HEK293 (cell line): ENCODE data around the gene SKIC8.
A peak's percentile ranks its signal among the peaks of the same experiment; 100 is the strongest.

Experiments used
- CTCF ChIA-PET: fragments of 350-600 bp; formaldehyde crosslinking; extraction: SDS; loops from one replicate; lab custom pipeline; 2021; ENCODE audit warnings: antibody characterized with exemption; lab: Yijun Ruan, JAX
- POLR2A ChIA-PET: fragments of 300-600 bp; formaldehyde crosslinking; extraction: SDS; loops from one replicate; lab custom pipeline; 2020; ENCODE audit warnings: antibody characterized with exemption, inconsistent platforms; lab: Yijun Ruan, JAX
- H3K27ac ChIP-seq: fragments of 200-500 bp; sonication (Bioruptor generic); 2 replicates; pipeline ENCODE4 v1.5.1; 2014; ENCODE audit warnings: low read depth, low read length, control low read depth, inconsistent platforms; ENCODE audit errors: extremely low read depth
- H3K36me3 ChIP-seq, 2 experiments: fragments of 200-500 bp in 1 of 2; sonication (Bioruptor generic) in 1 of 2; 1 replicate in 1 of 2; 2 replicates in 1 of 2; pipeline ENCODE4 v1.5.1; 2014 to 2017; ENCODE audit warnings: inconsistent platforms in 2 of 2, low read length in 2 of 2; ENCODE audit not compliant: control insufficient read depth in 2 of 2, insufficient read depth in 1 of 2
- H3K4me1 ChIP-seq: fragments of 200-500 bp; sonication (Bioruptor generic); 2 replicates; pipeline ENCODE4 v1.5.1; 2014; ENCODE audit warnings: mild to moderate bottlenecking, low read length, inconsistent platforms; ENCODE audit not compliant: control insufficient read depth, insufficient read depth
- H3K4me3 ChIP-seq: 2 replicates; pipeline ENCODE4 v1.5.1; 2011; ENCODE audit warnings: low read depth, mild to moderate bottlenecking, control low read depth, low read length, moderate library complexity
- H3K9me3 ChIP-seq: fragments of 200-500 bp; sonication (Bioruptor generic); 2 replicates; pipeline ENCODE4 v1.5.1; 2014; ENCODE audit warnings: low read depth, low read length, inconsistent platforms; ENCODE audit not compliant: control insufficient read depth, insufficient read depth
- HOXD13 ChIP-seq: sonication (generic); formaldehyde crosslinking; IDR thresholded peaks from 2 replicates; pipeline ENCODE4 v1.8.0; 2022; ENCODE audit warnings: missing genetic modification reagents, borderline replicate concordance
- KLF16 ChIP-seq: fragments of 450-650 bp; formaldehyde crosslinking; IDR thresholded peaks from 2 replicates; pipeline ENCODE4 v1.5.1; 2017; ENCODE audit warnings: missing biosample characterization, missing genetic modification characterization
- SETDB1 ChIP-seq: IDR thresholded peaks from one replicate; pipeline ENCODE4 v1.6.1; 2017; ENCODE audit warnings: mild to moderate bottlenecking, low read length, moderate library complexity, mixed read lengths; ENCODE audit not compliant: insufficient read length
- ZBTB11 ChIP-seq: fragments of 450-650 bp; formaldehyde crosslinking; conservative IDR thresholded peaks from 2 replicates; pipeline ENCODE4 v1.5.1; 2016; ENCODE audit warnings: low read depth, missing biosample characterization, missing genetic modification characterization
- ZFP3 ChIP-seq: fragments of 450-650 bp; formaldehyde crosslinking; IDR thresholded peaks from 2 replicates; pipeline ENCODE4 v1.5.1; 2016; ENCODE audit warnings: low read depth, missing biosample characterization, missing genetic modification characterization
- ZNF114 ChIP-seq: fragments of 450-650 bp; formaldehyde crosslinking; IDR thresholded peaks from 2 replicates; pipeline ENCODE4 v1.5.0; 2017; ENCODE audit warnings: missing biosample characterization, missing genetic modification characterization
- ZNF140 ChIP-seq: fragments of 450-650 bp; formaldehyde crosslinking; IDR thresholded peaks from 2 replicates; pipeline ENCODE4 v1.5.1; 2016; ENCODE audit warnings: missing biosample characterization, missing genetic modification characterization
- ZNF16 ChIP-seq: fragments of 450-650 bp; formaldehyde crosslinking; IDR thresholded peaks from 2 replicates; pipeline ENCODE4 v1.5.1; 2016; ENCODE audit warnings: low read depth, missing biosample characterization, missing genetic modification characterization
- ZNF2 ChIP-seq: fragments of 450-650 bp; formaldehyde crosslinking; IDR thresholded peaks from 2 replicates; pipeline ENCODE4 v1.5.1; 2016; ENCODE audit warnings: missing biosample characterization, missing genetic modification characterization
- ZNF24 ChIP-seq: fragments of 450-650 bp; formaldehyde crosslinking; IDR thresholded peaks from 2 replicates; pipeline ENCODE4 v1.5.1; 2016; ENCODE audit warnings: missing biosample characterization, missing genetic modification characterization
- ZNF335 ChIP-seq: fragments of 450-650 bp; formaldehyde crosslinking; conservative IDR thresholded peaks from 2 replicates; pipeline ENCODE4 v1.5.1; 2016; ENCODE audit warnings: missing biosample characterization, missing genetic modification characterization
- ZNF394 ChIP-seq: fragments of 450-650 bp; formaldehyde crosslinking; IDR thresholded peaks from 2 replicates; pipeline ENCODE4 v1.5.1; 2016; ENCODE audit warnings: missing biosample characterization, missing genetic modification characterization, mild to moderate bottlenecking, moderate library complexity, borderline replicate concordance
- ZNF426 ChIP-seq: fragments of 450-650 bp; formaldehyde crosslinking; IDR thresholded peaks from 2 replicates; pipeline ENCODE4 v1.5.1; 2017; ENCODE audit warnings: missing biosample characterization, missing genetic modification characterization, mild to moderate bottlenecking, inconsistent platforms, moderate library complexity
- ZNF473 ChIP-seq: fragments of 450-650 bp; formaldehyde crosslinking; IDR thresholded peaks from 2 replicates; pipeline ENCODE4 v1.5.1; 2017; ENCODE audit warnings: missing biosample characterization, missing genetic modification characterization
- ZNF518A ChIP-seq: fragments of 450-650 bp; formaldehyde crosslinking; conservative IDR thresholded peaks from 2 replicates; pipeline ENCODE4 v1.5.1; 2016; ENCODE audit warnings: low read depth, missing biosample characterization, missing genetic modification characterization
- ZNF530 ChIP-seq: fragments of 450-650 bp; formaldehyde crosslinking; IDR thresholded peaks from 2 replicates; pipeline ENCODE4 v1.5.1; 2016; ENCODE audit warnings: low read depth, missing biosample characterization, missing genetic modification characterization
- ZNF555 ChIP-seq: fragments of 450-650 bp; formaldehyde crosslinking; conservative IDR thresholded peaks from 2 replicates; pipeline ENCODE4 v1.5.1; 2017; ENCODE audit warnings: missing biosample characterization, mild to moderate bottlenecking, missing genetic modification characterization, inconsistent platforms
- ZNF558 ChIP-seq: fragments of 450-650 bp; formaldehyde crosslinking; IDR thresholded peaks from 2 replicates; pipeline ENCODE4 v1.5.1; 2016; ENCODE audit warnings: missing biosample characterization, missing genetic modification characterization
- ZNF560 ChIP-seq: fragments of 450-650 bp; formaldehyde crosslinking; IDR thresholded peaks from 2 replicates; pipeline ENCODE4 v1.5.1; 2017; ENCODE audit warnings: missing biosample characterization, missing genetic modification characterization, borderline replicate concordance
- TF ChIP-seq, protein P1 (sequence below): fragments of 450-650 bp; formaldehyde crosslinking; IDR thresholded peaks from 2 replicates; pipeline ENCODE4 v1.5.1; 2016; ENCODE audit warnings: missing biosample characterization, missing genetic modification characterization
- TF ChIP-seq, protein P2 (sequence below): fragments of 450-650 bp; formaldehyde crosslinking; IDR thresholded peaks from 2 replicates; pipeline ENCODE4 v1.5.1; 2016; ENCODE audit warnings: missing biosample characterization, missing genetic modification characterization
- TF ChIP-seq, protein P3 (sequence below): fragments of 450-650 bp; formaldehyde crosslinking; IDR thresholded peaks from 2 replicates; pipeline ENCODE4 v1.5.1; 2016; ENCODE audit warnings: missing biosample characterization, missing genetic modification characterization

Gene SKIC8

GRCh38 chr15:78256044-78256437 lies 43.4 kb downstream of the SKIC8 start:
- no peaks in the 10 kb centered on the region for H3K9me3 ChIP-seq
- no peaks in the 10 kb centered on the region for H3K4me1 ChIP-seq
- TF ChIP-seq HOXD13 (CRISPR knock-in tag), result no peak
- TF ChIP-seq ZNF555 (tag by site-specific recombination), result no peak
- TF ChIP-seq, protein P1, sequence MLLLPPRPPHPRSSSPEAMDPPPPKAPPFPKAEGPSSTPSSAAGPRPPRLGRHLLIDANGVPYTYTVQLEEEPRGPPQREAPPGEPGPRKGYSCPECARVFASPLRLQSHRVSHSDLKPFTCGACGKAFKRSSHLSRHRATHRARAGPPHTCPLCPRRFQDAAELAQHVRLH (tag by site-specific recombination), result no peak
- TF ChIP-seq ZNF426 (tag by site-specific recombination), result no peak
- TF ChIP-seq, protein P2, sequence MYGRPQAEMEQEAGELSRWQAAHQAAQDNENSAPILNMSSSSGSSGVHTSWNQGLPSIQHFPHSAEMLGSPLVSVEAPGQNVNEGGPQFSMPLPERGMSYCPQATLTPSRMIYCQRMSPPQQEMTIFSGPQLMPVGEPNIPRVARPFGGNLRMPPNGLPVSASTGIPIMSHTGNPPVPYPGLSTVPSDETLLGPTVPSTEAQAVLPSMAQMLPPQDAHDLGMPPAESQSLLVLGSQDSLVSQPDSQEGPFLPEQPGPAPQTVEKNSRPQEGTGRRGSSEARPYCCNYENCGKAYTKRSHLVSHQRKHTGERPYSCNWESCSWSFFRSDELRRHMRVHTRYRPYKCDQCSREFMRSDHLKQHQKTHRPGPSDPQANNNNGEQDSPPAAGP (tag by site-specific recombination), result no peak
- TF ChIP-seq, all 188 proteins: peak for 0
- ChIA-PET CTCF (interaction anchor here (0.6 to 6.9 kb wide), 2 partner anchors 15 to 19 kb away, joined by 4 to 48 read pairs; no protein-coding TSS in a partner anchor), POLR2A (interaction anchor here (1.1 kb wide), 1 partner anchor 44 kb away, joined by 3 read pairs; the partner anchor contains the start of gene SKIC8)
- Histone ChIP-seq H3K4me3 (no peak overlapping the region), H3K27ac (no peak overlapping the region), H3K36me3 (no peaks in the 10 kb centered on the region)

GRCh38 chr15:78255421-78256043 lies 43.9 kb downstream of the SKIC8 start:
- H3K4me1 ChIP-seq, result no peaks in the 10 kb centered on the region
- H3K4me3 ChIP-seq, result no peak overlapping the region
- no peaks in the 10 kb centered on the region for H3K36me3 ChIP-seq
- CTCF ChIA-PET, result interaction anchor here (0.6 to 6.9 kb wide), 2 partner anchors 14 to 19 kb away, joined by 4 to 48 read pairs; no protein-coding TSS in a partner anchor
- POLR2A ChIA-PET, result interaction anchor here (1.1 kb wide), 1 partner anchor 44 kb away, joined by 3 read pairs; the partner anchor contains the start of gene SKIC8
- H3K9me3 ChIP-seq, result no peaks in the 10 kb centered on the region
- H3K27ac ChIP-seq, result no peak overlapping the region
- TF ChIP-seq, protein P3, sequence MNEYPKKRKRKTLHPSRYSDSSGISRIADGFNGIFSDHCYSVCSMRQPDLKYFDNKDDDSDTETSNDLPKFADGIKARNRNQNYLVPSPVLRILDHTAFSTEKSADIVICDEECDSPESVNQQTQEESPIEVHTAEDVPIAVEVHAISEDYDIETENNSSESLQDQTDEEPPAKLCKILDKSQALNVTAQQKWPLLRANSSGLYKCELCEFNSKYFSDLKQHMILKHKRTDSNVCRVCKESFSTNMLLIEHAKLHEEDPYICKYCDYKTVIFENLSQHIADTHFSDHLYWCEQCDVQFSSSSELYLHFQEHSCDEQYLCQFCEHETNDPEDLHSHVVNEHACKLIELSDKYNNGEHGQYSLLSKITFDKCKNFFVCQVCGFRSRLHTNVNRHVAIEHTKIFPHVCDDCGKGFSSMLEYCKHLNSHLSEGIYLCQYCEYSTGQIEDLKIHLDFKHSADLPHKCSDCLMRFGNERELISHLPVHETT (tag by site-specific recombination), result no peak
- TF ChIP-seq ZNF530, result no peak
- TF ChIP-seq ZNF558, result 0 out of 2 replicates have a peak, but pooled peaks have one; percentile 22
- peak; percentile 63; the same call in 1 of the 2 replicates for TF ChIP-seq ZNF518A (tag by site-specific recombination)
- no peak for TF ChIP-seq SETDB1
- 0 out of 2 replicates have a peak, but pooled peaks have one; percentile 24 for TF ChIP-seq ZNF560 (tag by site-specific recombination)
- TF ChIP-seq ZNF16 (tag by site-specific recombination), result no peak
- TF ChIP-seq ZNF2 (tag by site-specific recombination), result no peak
- TF ChIP-seq ZNF335 (tag by site-specific recombination), result no peak
- TF ChIP-seq KLF16 (tag by site-specific recombination), result no peak
- peak; percentile 45 for TF ChIP-seq ZBTB11 (tag by site-specific recombination)
- TF ChIP-seq ZNF473 (tag by site-specific recombination), result no peak
- TF ChIP-seq ZFP3 (tag by site-specific recombination), result no peak
- TF ChIP-seq ZNF426 (tag by site-specific recombination), result peak; percentile 45
- no peak for TF ChIP-seq ZNF114 (tag by site-specific recombination)
- TF ChIP-seq ZNF394, result peak; percentile 74; the same call in 1 of the 2 replicates
- no peak for TF ChIP-seq ZNF24 (tag by site-specific recombination)
- TF ChIP-seq ZNF140 (tag by site-specific recombination), result 0 out of 2 replicates have a peak, but pooled peaks have one; percentile 27
